H1 (cell line): ENCODE data around the gene CYB561. TPM values are rescaled to one million over a fixed set of nuclear protein-coding genes. Genes with fewer than 3 reads are reported as not detected.

Source experiments
- CBX8 ChIP-seq: fragments of 300-800, 300-1000 bp; sonication (generic); IDR thresholded peaks from 2 replicates; pipeline ENCODE4 v1.7.1; 2016; ENCODE audit warnings: low read depth, low read length, borderline replicate concordance
- CHD2 ChIP-seq: IDR thresholded peaks from 2 replicates; pipeline ENCODE4 v1.6.1; 2012; ENCODE audit warnings: low read length, improper control_type of control experiment
- CREB1 ChIP-seq: IDR thresholded peaks from 2 replicates; pipeline ENCODE4 v1.6.1; 2012; ENCODE audit warnings: inconsistent platforms
- EGR1 ChIP-seq: IDR thresholded peaks from 2 replicates; pipeline ENCODE4 v1.6.1; 2011; ENCODE audit warnings: low read depth, low read length, borderline replicate concordance
- HDAC6 ChIP-seq: IDR thresholded peaks from one replicate; pipeline ENCODE4 v1.7.1; 2012; ENCODE audit warnings: low read depth, mild to moderate bottlenecking, inconsistent platforms, low read length, moderate library complexity
- NANOG ChIP-seq: IDR thresholded peaks from 2 replicates; pipeline ENCODE4 v1.6.1; 2011; ENCODE audit warnings: low read length, low read depth, mild to moderate bottlenecking, inconsistent platforms; ENCODE audit not compliant: insufficient read depth, poor library complexity, severe bottlenecking
- SAP30 ChIP-seq: fragments of 300-600 bp; sonication (generic); IDR thresholded peaks from 2 replicates; pipeline ENCODE4 v1.7.1; 2012; ENCODE audit warnings: low read length, moderate library complexity, mild to moderate bottlenecking, inconsistent platforms; ENCODE audit not compliant: insufficient read depth, insufficient replicate concordance
- SIX5 ChIP-seq: IDR thresholded peaks from 2 replicates; pipeline ENCODE4 v1.6.1; 2011; ENCODE audit warnings: mild to moderate bottlenecking, low read depth, low read length
- SUZ12 ChIP-seq: fragments of 200-600 bp; sonication (generic); IDR thresholded peaks from 2 replicates; pipeline ENCODE4 v1.6.1; 2012; ENCODE audit warnings: mild to moderate bottlenecking, inconsistent platforms, low read length, moderate library complexity, mixed read lengths
- TCF12 ChIP-seq: IDR thresholded peaks from 2 replicates; pipeline ENCODE4 v1.6.1; 2011; ENCODE audit warnings: low read depth, mild to moderate bottlenecking, low read length
- ZNF274 ChIP-seq: IDR thresholded peaks from 2 replicates; pipeline ENCODE4 v1.7.0; 2012; ENCODE audit warnings: low read length, borderline replicate concordance; ENCODE audit errors: extremely low read depth
- polyA plus RNA-seq, 7 experiments: library from polyadenylated mRNA; depleted of rRNA in 3 of 7; stranded (reverse) in 5 of 7; unstranded in 2 of 7; fragments of >200 nt in 5 of 7; fragments of 200-250 nt in 2 of 7; gene quantifications; 1 replicate in 5 of 7; 2 replicates in 1 of 7; 4 replicates in 1 of 7; pipeline versions ENCODE4 v1.2.1 to v1.2.3, GENCODE V29; 2011 to 2013; ENCODE audit warnings: missing spikeins in 2 of 7, mixed read lengths in 2 of 7
- total RNA-seq: library from RNA; stranded (reverse); fragmentation: NEBNext Ultra II Directional; extraction: Animal tissue kit (Norgen Biotek cat#: 25700); gene quantifications from 2 replicates; pipeline ENCODE4 v1.2.1, GENCODE V29; 2021
- TF ChIP-seq, protein P1 (sequence below): fragments of 300-600 bp; sonication (generic); IDR thresholded peaks from 2 replicates; pipeline ENCODE4 v1.7.1; 2012; ENCODE audit warnings: low read length, moderate library complexity, mild to moderate bottlenecking, inconsistent platforms; ENCODE audit not compliant: insufficient replicate concordance

Gene CYB561
- total and polyA plus RNA-seq, 2 of the 8 experiments (the other 6 are each of a cell fraction or from before 2014, with no cell fraction given), result 19.7 to 23.4 TPM

DNA sequence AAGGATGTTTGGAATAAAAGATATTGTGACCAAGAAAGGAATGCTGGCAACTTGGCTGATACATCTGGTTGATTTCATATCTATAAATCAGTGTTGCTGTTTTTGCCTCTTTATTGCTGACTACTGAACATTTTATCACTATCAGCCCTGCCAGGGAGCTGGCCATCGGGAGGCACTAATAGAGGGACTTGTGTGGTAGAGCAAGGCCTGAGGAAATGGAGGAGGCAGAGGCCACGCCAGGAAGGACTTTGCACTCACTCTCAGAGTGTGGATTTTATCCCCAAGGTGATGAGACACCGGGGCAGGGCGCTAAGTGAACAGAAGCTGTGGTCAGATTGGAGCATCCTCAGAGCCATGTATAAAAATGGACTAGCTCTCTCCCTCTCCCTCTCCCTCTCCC is 9.3 kb upstream of the CYB561 start (continued):
- TF ChIP-seq, protein P1, sequence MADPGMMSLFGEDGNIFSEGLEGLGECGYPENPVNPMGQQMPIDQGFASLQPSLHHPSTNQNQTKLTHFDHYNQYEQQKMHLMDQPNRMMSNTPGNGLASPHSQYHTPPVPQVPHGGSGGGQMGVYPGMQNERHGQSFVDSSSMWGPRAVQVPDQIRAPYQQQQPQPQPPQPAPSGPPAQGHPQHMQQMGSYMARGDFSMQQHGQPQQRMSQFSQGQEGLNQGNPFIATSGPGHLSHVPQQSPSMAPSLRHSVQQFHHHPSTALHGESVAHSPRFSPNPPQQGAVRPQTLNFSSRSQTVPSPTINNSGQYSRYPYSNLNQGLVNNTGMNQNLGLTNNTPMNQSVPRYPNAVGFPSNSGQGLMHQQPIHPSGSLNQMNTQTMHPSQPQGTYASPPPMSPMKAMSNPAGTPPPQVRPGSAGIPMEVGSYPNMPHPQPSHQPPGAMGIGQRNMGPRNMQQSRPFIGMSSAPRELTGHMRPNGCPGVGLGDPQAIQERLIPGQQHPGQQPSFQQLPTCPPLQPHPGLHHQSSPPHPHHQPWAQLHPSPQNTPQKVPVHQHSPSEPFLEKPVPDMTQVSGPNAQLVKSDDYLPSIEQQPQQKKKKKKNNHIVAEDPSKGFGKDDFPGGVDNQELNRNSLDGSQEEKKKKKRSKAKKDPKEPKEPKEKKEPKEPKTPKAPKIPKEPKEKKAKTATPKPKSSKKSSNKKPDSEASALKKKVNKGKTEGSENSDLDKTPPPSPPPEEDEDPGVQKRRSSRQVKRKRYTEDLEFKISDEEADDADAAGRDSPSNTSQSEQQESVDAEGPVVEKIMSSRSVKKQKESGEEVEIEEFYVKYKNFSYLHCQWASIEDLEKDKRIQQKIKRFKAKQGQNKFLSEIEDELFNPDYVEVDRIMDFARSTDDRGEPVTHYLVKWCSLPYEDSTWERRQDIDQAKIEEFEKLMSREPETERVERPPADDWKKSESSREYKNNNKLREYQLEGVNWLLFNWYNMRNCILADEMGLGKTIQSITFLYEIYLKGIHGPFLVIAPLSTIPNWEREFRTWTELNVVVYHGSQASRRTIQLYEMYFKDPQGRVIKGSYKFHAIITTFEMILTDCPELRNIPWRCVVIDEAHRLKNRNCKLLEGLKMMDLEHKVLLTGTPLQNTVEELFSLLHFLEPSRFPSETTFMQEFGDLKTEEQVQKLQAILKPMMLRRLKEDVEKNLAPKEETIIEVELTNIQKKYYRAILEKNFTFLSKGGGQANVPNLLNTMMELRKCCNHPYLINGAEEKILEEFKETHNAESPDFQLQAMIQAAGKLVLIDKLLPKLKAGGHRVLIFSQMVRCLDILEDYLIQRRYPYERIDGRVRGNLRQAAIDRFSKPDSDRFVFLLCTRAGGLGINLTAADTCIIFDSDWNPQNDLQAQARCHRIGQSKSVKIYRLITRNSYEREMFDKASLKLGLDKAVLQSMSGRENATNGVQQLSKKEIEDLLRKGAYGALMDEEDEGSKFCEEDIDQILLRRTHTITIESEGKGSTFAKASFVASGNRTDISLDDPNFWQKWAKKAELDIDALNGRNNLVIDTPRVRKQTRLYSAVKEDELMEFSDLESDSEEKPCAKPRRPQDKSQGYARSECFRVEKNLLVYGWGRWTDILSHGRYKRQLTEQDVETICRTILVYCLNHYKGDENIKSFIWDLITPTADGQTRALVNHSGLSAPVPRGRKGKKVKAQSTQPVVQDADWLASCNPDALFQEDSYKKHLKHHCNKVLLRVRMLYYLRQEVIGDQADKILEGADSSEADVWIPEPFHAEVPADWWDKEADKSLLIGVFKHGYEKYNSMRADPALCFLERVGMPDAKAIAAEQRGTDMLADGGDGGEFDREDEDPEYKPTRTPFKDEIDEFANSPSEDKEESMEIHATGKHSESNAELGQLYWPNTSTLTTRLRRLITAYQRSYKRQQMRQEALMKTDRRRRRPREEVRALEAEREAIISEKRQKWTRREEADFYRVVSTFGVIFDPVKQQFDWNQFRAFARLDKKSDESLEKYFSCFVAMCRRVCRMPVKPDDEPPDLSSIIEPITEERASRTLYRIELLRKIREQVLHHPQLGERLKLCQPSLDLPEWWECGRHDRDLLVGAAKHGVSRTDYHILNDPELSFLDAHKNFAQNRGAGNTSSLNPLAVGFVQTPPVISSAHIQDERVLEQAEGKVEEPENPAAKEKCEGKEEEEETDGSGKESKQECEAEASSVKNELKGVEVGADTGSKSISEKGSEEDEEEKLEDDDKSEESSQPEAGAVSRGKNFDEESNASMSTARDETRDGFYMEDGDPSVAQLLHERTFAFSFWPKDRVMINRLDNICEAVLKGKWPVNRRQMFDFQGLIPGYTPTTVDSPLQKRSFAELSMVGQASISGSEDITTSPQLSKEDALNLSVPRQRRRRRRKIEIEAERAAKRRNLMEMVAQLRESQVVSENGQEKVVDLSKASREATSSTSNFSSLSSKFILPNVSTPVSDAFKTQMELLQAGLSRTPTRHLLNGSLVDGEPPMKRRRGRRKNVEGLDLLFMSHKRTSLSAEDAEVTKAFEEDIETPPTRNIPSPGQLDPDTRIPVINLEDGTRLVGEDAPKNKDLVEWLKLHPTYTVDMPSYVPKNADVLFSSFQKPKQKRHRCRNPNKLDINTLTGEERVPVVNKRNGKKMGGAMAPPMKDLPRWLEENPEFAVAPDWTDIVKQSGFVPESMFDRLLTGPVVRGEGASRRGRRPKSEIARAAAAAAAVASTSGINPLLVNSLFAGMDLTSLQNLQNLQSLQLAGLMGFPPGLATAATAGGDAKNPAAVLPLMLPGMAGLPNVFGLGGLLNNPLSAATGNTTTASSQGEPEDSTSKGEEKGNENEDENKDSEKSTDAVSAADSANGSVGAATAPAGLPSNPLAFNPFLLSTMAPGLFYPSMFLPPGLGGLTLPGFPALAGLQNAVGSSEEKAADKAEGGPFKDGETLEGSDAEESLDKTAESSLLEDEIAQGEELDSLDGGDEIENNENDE, result no peak
- no peak for TF ChIP-seq CREB1
- TF ChIP-seq SUZ12, result no peak
- TF ChIP-seq ZNF274, result no peak
- no peak for TF ChIP-seq CBX8
- no peak for TF ChIP-seq NANOG
- TF ChIP-seq SIX5, result no peak
- no peak for TF ChIP-seq CHD2
- TF ChIP-seq HDAC6, result no peak
- no peak for TF ChIP-seq TCF12
- TF ChIP-seq SAP30, result no peak
- no peak for TF ChIP-seq EGR1
- TF ChIP-seq, all 59 proteins: peak for 0
